Thyroid gland (tissue), 4 donors: ENCODE data around the gene SGK1. TPM values are rescaled to one million over a fixed set of nuclear protein-coding genes. Genes with fewer than 3 reads are reported as not detected.

Experiments
- DNase-seq, 2 donors: peaks; one replicate each; pipeline ENCODE4 v3.0.0-alpha.2; 2019
- H3K27ac ChIP-seq, 3 donors: fragments of 200-600 bp; sonication (generic); 1 replicate in 2 of 3; 2 replicates in 1 of 3; pipeline ENCODE4 v1.5.1; 2016 to 2019; ENCODE audit warnings: mild to moderate bottlenecking in 1 of 3, moderate library complexity in 1 of 3
- H3K27me3 ChIP-seq: fragments of 200-600 bp; sonication (generic); one replicate; pipeline ENCODE4 v1.5.1; 2019
- H3K36me3 ChIP-seq, 2 donors: fragments of 200-600 bp; sonication (generic); one replicate each; pipeline ENCODE4 v1.5.1; 2016 to 2019
- H3K4me1 ChIP-seq, 2 donors: fragments of 200-600 bp; sonication (generic); one replicate each; pipeline ENCODE4 v1.5.1; 2017 to 2019
- H3K4me3 ChIP-seq, 3 donors: fragments of 200-600 bp; sonication (generic); replicated peaks in 1 of 3; 1 replicate in 2 of 3; 2 replicates in 1 of 3; pipeline ENCODE4 v1.5.1; 2016; ENCODE audit warnings: mild to moderate bottlenecking in 1 of 3
- H3K9me3 ChIP-seq: fragments of 200-600 bp; sonication (generic); one replicate; pipeline ENCODE4 v1.5.1; 2017
- CTCF ChIP-seq, 6 experiments: fragments of 200-600 bp in 3 of 6; fragments of 450-650 bp in 3 of 6; sonication (generic) in 3 of 6; IDR thresholded peaks; one replicate each; pipeline ENCODE4 v1.5.1; 2016 to 2019; ENCODE audit warnings: antibody characterized with exemption in 6 of 6, mild to moderate bottlenecking in 2 of 6, inconsistent platforms in 1 of 6, moderate library complexity in 1 of 6
- POLR2A ChIP-seq, 2 donors: fragments of 450-650 bp; IDR thresholded peaks; one replicate each; pipeline ENCODE4 v1.6.1; 2017; ENCODE audit warnings: antibody characterized with exemption in 2 of 2, mild to moderate bottlenecking in 2 of 2, moderate library complexity in 1 of 2
- WGBS, 2 donors: methylation state at CpG; one replicate each; pipeline ENCODE4 v1.1.5; 2017; 5-methylcytosine and 5-hydroxymethylcytosine counted together
- intact Hi-C: fragments of 100-400 bp; cut with DNase I; formaldehyde crosslinking; loops from one replicate; pipeline ENCODE4 v1.15.1; 2023
- total RNA-seq, 4 donors: library from RNA; depleted of rRNA; stranded (reverse); fragments of >200 nt; gene quantifications; one replicate each; pipeline ENCODE4 v1.2.3, GENCODE V29; 2016

SGK1 gene
- 100 to 1,000 TPM; 151 to 361 (median 194) TPM for total RNA-seq

- peak; percentile 71 to 74 for DNase-seq
- peak within 1 kb of the TSS; percentile 18 to 74 (median 62) for H3K27ac ChIP-seq
Measured at GRCh38 chr6:134317471-134318131, at the start of gene SGK1. SGK1 (minus strand) TSS chr6:134318112; CDS start chr6:134317460, 652 bp downstream.

GRCh38 chr6:134363323-134364039 is 45.6 kb upstream of the SGK1 start:
- no peak for TF ChIP-seq POLR2A (IDR thresholded peaks at IDR 0.05)
- 78 to 92% methylated on average over 2 of the region's 2 CpGs for WGBS, 2 donors
- DNase-seq = no peak
- H3K9me3 ChIP-seq = no peaks in the 10 kb centered on the region
- H3K36me3 ChIP-seq = no peaks in the 10 kb centered on the region
- intact Hi-C loops = no loop called here
- no peak overlapping the region for H3K27ac ChIP-seq
- H3K4me1 ChIP-seq = no peaks in the 10 kb centered on the region
- no peaks in the 10 kb centered on the region for H3K27me3 ChIP-seq
- no peak overlapping the region for H3K4me3 ChIP-seq

More at GRCh38 chr6:134317471-134318131, at the start of gene SGK1:
- no peaks in the 10 kb centered on the region for H3K36me3 ChIP-seq
- H3K9me3 ChIP-seq = no peaks in the 10 kb centered on the region
- 3% methylated on average over 24 to 31 of the region's 33 CpGs for WGBS, 2 donors
- intact Hi-C loops = no loop called here
- no peak for TF ChIP-seq POLR2A (IDR thresholded peaks at IDR 0.05)
- TF ChIP-seq CTCF (IDR thresholded peaks at IDR 0.05) = peak in 1 of 6 experiments; percentile 35
- peaks cover 0 to 15% of the 10 kb centered on the region in 2 donors for H3K4me1 ChIP-seq
- peak within 1 kb of the TSS; percentile 4 to 57 (median 50) for H3K4me3 ChIP-seq
- H3K27me3 ChIP-seq = no peaks in the 10 kb centered on the region

- WGBS, 2 donors = 97% methylated on average over 6 of the region's 6 CpGs
- H3K4me1 ChIP-seq = no peaks in the 10 kb centered on the region
- no peaks in the 10 kb centered on the region for H3K27me3 ChIP-seq
- no peaks in the 10 kb centered on the region for H3K36me3 ChIP-seq
- DNase-seq = no peak
- H3K4me3 ChIP-seq = no peak overlapping the region
- no peaks in the 10 kb centered on the region for H3K9me3 ChIP-seq
- intact Hi-C loops = no loop called here
- TF ChIP-seq CTCF (IDR thresholded peaks at IDR 0.05) = no peak
- TF ChIP-seq POLR2A (IDR thresholded peaks at IDR 0.05) = no peak
- H3K27ac ChIP-seq = no peak overlapping the region
Measured at GRCh38 chr6:134361011-134361410, 43.1 kb upstream of the SGK1 start.

GRCh38 chr6:134359302-134359701 is 41.4 kb upstream of the SGK1 start:
- no peak for DNase-seq
- H3K27ac ChIP-seq = no peak overlapping the region
- intact Hi-C loops = no loop called here
- no peaks in the 10 kb centered on the region for H3K9me3 ChIP-seq
- H3K4me3 ChIP-seq = no peak overlapping the region
- 87 to 92% methylated on average over 2 of the region's 2 CpGs for WGBS, 2 donors
- TF ChIP-seq POLR2A (IDR thresholded peaks at IDR 0.05) = no peak
- TF ChIP-seq CTCF (IDR thresholded peaks at IDR 0.05) = no peak
- H3K27me3 ChIP-seq = no peaks in the 10 kb centered on the region
- H3K4me1 ChIP-seq = no peaks in the 10 kb centered on the region
- no peaks in the 10 kb centered on the region for H3K36me3 ChIP-seq

GRCh38 chr6:134358320-134358719 is 40.4 kb upstream of the SGK1 start:
- WGBS, 2 donors = 63 to 66% methylated on average over 4 of the region's 4 CpGs
- Histone ChIP-seq H3K4me1 (no peaks in the 10 kb centered on the region), H3K27me3 (no peaks in the 10 kb centered on the region), H3K4me3 (no peak overlapping the region), H3K9me3 (no peaks in the 10 kb centered on the region), H3K27ac (no peak overlapping the region), H3K36me3 (no peaks in the 10 kb centered on the region)
- intact Hi-C loops = no loop called here
- TF ChIP-seq POLR2A (IDR thresholded peaks at IDR 0.05) (no peak), CTCF (IDR thresholded peaks at IDR 0.05) (no peak)
- DNase-seq = no peak
